Mammary microvascular endothelial cell (primary cell): ENCODE measurements around the gene MYZAP. TPM values are rescaled to one million over a fixed set of nuclear protein-coding genes. Genes with fewer than 3 reads are reported as not detected.

Source experiments
- total RNA-seq: library from RNA; depleted of rRNA; stranded (reverse); fragments of >200 nt; gene quantifications from 2 replicates; pipeline ENCODE4 v1.2.3, GENCODE V29; 2015

Gene MYZAP, protein sequence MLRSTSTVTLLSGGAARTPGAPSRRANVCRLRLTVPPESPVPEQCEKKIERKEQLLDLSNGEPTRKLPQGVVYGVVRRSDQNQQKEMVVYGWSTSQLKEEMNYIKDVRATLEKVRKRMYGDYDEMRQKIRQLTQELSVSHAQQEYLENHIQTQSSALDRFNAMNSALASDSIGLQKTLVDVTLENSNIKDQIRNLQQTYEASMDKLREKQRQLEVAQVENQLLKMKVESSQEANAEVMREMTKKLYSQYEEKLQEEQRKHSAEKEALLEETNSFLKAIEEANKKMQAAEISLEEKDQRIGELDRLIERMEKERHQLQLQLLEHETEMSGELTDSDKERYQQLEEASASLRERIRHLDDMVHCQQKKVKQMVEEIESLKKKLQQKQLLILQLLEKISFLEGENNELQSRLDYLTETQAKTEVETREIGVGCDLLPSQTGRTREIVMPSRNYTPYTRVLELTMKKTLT
- 9.4 and 13.8 TPM in 2 replicates for total RNA-seq

DNA sequence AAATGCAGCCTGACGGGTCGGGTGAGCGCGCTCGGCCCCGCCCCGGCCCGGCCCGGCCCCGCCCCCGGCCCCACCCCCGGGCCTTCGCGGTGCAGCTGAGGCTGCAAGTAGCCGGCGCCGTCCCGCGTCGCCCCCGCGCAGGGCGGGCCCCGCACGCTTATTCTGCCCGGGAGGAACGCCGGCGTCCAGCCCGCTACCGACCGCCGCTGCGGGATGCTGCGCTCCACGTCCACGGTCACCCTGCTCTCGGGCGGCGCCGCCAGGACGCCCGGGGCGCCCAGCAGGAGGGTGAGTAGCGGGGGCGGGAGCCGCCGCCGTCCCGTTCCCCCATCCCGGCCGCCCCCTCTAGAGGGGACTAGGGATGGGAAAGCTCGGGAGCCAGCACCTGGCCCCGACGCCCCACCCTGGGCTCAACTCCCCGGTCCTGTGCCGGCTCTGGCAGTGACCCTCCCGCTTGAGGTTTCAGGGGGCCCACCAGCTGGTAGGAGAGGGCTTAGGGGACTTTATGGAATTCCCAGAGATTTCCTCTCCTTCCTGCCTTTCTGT is at the start of gene MYZAP:
Gene MYZAP (plus strand): TSS at position 83 of the 546 bp plus-strand sequence. CDS start 131 bp downstream, at position 214.

DNA sequence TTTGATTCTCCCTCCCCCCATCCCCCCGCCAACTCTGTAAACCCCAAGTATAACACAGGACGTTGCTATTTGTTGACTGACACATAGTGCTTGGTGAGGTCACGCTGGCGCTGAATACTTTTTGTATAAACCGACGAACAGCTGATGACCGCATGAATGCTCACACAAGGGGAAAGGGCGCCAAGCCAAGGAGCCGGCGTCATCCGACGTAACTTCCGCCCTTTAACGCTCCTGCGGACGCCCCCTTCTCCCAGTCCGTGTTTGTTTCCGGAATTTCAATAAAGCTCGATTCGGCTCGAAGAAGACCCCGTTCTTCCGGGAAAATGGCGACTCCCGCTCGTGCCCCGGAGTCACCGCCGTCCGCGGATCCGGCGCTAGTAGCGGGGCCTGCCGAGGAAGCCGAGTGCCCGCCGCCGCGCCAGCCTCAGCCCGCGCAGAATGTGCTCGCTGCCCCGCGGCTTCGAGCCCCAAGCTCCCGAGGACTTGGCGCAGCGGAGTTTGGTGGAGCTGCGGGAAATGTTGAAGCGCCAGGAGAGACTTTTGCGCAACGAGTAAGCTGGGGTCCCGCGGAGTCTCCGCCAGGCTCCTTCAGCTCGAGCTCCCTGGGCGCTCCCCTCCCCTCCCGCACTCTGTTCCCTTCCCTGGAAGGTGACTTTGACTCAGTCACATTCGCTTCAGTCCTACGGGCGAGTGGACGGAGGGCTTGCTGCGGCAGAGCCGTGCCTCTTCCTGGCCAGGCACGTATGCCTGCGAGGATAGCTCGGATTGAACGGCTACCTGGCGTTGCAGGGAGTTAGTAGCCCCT is 114.9 kb downstream of the MYZAP start, which contains the start of gene POLR2M:
Gene POLR2M (plus strand): TSS at position 310 of the 805 bp plus-strand sequence. CDS start 129 bp downstream, at position 439.

Other genes starting within 250 kb of the MYZAP start
- gene CGNL1, start 215.4 kb upstream of the MYZAP start, total RNA-seq, result 2.5 and 2.6 TPM in 2 replicates
- gene POLR2M, start 114.8 kb downstream of the MYZAP start, total RNA-seq, result 23.4 and 69.9 TPM in 2 replicates